Stomach smooth muscle (tissue), 2 donors: ENCODE measurements around the gene NUDT15.

ENCODE experiments used
- H3K27ac ChIP-seq: one replicate; pipeline ENCODE4 v1.7.0; 2013; ENCODE audit warnings: mild to moderate bottlenecking, low read length, inconsistent platforms
- H3K27me3 ChIP-seq, 2 donors: one replicate each; pipeline ENCODE4 v1.7.0; 2013; ENCODE audit warnings: low read length in 2 of 2; ENCODE audit not compliant: insufficient read depth in 2 of 2, control insufficient read depth in 1 of 2
- H3K36me3 ChIP-seq, 2 donors: one replicate each; pipeline ENCODE4 v1.7.0; 2013; ENCODE audit warnings: low read length in 2 of 2; ENCODE audit not compliant: control insufficient read depth in 2 of 2, insufficient read depth in 2 of 2
- H3K4me1 ChIP-seq: one replicate; pipeline ENCODE4 v1.7.0; 2013; ENCODE audit warnings: low read length; ENCODE audit not compliant: control insufficient read depth, insufficient read depth
- H3K4me3 ChIP-seq, 2 donors: one replicate each; pipeline ENCODE4 v1.7.0; 2013; ENCODE audit warnings: low read length in 2 of 2
- H3K9ac ChIP-seq, 2 donors: one replicate each; pipeline ENCODE4 v1.7.0; 2013; ENCODE audit warnings: low read length in 2 of 2, mild to moderate bottlenecking in 1 of 2
- H3K9me3 ChIP-seq, 2 donors: one replicate each; pipeline ENCODE4 v1.7.0; 2013; ENCODE audit warnings: low read length in 2 of 2; ENCODE audit not compliant: control insufficient read depth in 2 of 2
- donor health status: healthy.
- donor health status: Pancreatic carcinoma.

Gene NUDT15

DNA sequence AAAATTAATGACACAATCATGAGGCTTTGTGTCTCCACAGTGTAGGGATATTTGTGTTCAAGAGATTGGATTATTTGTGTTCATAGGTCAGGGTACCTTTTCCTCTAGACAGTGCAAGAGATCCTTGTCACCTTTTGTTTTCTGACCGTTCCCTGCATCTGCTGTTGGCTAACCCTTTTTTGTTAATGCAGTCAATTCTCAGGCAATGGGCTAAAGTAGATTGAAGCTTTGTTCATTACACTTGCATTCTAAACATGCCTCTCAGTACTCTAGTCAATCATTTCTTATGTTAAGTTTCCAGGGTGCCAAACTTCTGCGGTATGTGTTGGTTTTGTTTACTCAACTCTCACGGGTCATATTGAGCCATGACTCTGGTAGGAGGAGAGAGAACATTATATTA is 59.1 kb downstream of the NUDT15 start:
- Histone ChIP-seq H3K36me3 (no peaks in the 10 kb centered on the region), H3K27me3 (no peaks in the 10 kb centered on the region), H3K9me3 (no peaks in the 10 kb centered on the region), H3K9ac (no peak overlapping the region), H3K27ac (no peak overlapping the region), H3K4me1 (peaks cover 16% of the 10 kb centered on the region), H3K4me3 (no peak overlapping the region)
